AML-193 (cell line): ENCODE measurements around the gene CYP4V2.

ENCODE experiments used
- DNase-seq, 2 experiments: peaks; one replicate each; lab custom pipeline; 2025; lab: John Stamatoyannopoulos, UW

CYP4V2 gene

DNA sequence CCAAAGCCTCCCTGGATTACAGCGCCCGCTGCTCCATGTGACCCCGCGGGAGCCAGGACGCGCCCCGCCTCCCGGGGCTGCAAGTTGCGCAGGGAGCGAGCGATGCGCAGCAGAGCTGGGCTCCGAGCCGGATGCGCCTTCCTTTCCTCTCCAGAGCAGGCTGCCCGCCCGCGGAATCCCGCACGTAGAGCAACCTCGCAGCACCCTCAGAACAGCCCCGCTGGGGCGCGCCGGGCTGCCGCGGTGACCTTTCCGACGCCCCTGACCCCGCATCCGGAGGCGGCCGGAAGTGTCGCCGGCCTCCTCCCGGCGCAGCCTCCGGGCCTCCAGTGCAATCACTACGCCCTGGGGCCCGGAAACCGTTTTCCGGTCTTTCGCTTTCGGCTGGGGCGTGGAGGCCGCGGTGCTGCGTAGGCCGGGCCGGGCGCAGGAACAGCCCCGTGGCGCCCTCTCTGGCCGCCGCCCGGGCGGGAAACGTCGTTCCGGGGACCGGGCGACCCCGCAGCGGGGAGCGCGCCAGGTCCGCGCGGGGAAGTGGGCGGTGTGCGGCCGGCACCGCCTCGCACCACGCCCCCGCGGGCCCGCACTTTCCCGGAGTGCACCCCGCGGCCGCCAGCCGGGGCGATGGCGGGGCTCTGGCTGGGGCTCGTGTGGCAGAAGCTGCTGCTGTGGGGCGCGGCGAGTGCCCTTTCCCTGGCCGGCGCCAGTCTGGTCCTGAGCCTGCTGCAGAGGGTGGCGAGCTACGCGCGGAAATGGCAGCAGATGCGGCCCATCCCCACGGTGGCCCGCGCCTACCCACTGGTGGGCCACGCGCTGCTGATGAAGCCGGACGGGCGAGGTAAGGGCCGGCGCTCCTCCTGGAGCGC, at the start of gene CYP4V2:
TSS of gene CYP4V2 (plus strand) at position 368 of the 866 bp plus-strand sequence. CDS start at position 625, 257 bp downstream.
- DNase-seq: peak; percentile 80 to 89

DNA sequence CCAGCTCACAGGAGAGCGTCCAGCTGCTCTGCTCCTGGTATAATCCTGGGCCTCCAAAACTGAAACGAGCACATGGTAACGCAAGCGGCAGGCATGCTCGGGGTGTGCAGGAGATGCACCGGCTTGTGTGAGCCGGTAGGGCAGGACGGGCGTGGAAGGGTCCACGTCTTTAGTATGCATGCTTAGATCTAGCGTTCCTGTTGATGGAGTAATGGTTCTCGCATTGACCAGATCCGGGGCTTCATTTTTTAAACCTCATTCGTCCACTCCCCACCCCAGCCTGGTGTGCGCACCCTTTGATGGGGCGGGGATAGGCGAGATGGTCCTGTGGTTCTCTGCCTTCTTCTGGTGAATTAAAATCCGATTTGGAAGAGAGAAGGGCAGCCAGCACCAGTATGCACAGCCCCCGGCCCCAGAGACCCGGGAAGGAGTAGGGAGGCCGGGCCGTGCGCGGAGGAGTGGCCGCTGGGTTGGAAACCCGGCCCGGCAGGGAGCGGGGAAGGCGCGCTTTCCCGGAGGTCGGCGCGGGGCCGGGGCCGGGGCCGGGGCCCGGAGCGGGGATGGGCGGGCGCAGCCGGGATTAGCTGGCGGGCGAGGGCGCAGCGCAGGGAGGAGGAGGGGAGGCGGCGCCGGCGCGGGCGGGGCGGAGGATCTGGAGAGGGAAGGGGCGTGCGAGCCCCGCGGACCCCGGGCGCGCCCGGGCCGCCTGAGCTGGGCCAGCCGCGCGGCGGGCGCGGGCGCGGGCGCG, 47.0 kb upstream of the CYP4V2 start:
- DNase-seq: no peak

DNA sequence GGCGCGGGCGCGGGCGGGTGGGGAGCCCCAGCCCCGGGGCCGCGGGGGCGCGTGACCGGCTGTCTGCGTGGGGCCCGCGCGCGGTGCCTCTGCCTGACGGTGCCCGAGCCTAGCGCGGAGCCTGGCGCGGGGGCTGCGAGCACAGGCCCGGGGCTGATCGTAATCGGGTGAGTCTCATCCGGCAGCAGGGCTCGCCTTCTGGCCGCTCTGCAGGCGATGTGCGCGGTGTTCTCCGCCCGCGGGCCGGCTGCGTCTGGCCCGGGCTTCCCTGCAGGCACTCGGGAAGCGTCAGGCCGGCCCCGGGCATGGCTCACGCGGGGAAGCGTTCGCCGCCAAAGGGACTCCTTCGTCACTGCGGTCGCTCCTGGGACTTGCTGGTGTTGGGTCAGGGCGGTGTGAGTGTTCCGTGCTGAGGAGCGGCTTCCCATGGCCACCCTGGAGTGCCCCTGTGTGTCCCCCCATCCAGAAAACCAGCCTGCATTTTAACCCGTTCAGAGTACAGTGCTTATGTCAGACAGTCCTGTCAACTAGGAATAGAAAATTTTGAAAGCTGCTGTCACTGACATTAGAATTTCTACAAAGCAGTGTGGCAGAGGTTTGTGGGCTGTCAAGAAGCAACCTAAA, 46.3 kb upstream of the CYP4V2 start:
- DNase-seq: no peak

DNA sequence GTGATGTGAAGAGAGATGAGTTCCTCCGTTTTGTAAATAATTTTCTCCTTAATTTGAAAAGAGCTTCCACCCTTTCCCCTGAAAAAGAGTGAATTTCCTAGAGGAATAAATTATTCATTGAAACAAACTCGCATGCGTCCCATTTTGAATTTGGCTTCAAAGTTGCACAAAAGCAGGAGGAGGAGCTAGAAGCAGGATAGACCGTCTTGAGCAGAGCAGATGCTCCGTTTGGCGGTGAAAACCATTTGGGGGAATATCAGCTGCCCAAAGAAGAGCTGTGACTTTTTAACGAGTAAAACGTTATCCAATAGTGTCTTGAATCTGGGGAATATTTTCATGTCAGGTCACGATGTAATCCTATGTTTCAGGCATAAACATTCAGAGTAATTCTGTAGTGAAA, 44.9 kb upstream of the CYP4V2 start:
- no peak for DNase-seq

DNA sequence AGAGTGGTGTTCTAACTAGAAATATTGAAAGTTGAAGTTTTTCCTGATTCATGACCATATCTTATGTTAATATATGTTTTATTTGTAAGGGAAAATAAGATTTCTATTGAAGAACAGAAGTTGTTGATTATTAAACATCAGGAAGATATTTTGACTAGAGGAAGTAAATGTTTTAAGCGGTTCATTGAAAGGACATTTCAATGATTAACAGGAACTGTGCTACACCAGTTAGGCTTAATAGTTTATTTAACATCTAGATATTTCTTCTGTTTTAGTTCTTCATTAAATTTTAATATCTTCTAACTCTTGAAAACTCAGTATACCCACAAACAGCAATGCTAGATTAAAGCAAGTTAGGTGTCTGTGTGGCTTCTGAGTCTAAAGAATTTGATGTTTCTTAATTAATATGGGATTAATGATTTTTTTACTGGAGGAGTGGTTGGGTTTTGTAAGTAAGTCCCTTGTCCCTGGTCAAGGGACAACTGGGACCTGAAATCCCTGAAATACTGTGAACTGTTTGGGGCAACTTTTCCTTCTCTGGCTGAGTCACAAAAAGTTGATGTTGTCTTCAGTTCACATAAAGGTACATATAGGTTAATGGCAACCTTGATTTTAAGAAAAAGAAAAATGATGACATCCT, 42.9 kb upstream of the CYP4V2 start:
- no peak for DNase-seq

DNA sequence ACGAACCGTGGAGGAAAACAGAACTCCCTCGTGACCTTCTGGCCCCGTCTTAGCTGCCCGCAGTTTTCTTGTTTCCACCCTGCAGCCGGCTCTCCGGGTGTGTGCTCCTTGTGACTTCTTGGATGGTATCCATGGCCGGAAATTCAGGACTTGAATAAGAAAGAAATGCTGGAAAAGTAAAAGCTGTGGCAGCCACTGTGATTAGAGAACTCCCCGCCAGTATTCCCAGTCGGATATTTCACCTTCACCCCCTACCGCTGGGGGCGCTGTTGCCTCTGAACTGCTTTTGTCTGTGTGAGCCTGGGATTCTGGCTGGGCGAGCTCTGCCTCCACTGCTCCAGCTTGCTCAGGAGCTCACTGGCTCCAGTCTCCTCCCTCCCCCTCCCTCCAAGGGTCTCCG, 41.5 kb upstream of the CYP4V2 start:
- no peak for DNase-seq

DNA sequence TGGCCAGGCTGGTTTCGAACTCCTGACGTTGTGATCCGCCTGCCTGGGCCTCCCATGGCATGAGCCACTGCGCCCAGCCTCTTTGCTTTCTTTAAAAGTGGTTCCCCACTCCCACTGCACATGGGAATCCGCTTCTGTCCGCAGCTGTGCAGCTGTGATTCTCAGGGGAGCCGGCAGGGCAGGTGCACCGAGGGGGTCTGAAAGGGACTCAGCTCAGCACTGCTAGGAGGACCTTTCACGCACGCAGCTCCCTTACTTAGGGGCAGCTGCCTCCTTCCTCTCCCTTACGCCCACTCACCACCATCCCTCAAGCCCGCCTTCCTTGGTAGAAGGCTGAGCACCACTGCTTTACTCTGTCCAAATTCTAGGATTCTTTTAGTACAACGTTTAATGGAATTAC, 40.4 kb upstream of the CYP4V2 start:
- no peak for DNase-seq

DNA sequence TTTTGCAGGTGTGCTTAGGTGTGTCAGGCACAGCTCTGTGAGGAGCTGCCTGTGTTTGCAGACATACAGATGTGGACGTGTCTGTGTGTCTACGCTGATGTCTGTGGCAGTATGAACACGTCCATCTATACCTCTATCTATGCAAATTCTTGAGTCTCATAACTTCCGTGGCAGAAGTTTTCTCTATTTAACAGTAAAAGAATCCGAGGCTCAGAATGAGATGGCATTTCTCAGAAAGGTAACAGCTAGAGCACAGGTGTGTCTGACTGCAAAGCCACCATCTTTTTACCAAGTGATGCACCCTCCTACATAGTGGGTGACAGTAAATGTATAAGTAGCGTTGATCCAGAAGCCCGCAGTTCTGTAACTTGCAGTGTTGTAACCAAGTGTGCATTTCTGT, 39.9 kb upstream of the CYP4V2 start:
- DNase-seq: no peak

DNA sequence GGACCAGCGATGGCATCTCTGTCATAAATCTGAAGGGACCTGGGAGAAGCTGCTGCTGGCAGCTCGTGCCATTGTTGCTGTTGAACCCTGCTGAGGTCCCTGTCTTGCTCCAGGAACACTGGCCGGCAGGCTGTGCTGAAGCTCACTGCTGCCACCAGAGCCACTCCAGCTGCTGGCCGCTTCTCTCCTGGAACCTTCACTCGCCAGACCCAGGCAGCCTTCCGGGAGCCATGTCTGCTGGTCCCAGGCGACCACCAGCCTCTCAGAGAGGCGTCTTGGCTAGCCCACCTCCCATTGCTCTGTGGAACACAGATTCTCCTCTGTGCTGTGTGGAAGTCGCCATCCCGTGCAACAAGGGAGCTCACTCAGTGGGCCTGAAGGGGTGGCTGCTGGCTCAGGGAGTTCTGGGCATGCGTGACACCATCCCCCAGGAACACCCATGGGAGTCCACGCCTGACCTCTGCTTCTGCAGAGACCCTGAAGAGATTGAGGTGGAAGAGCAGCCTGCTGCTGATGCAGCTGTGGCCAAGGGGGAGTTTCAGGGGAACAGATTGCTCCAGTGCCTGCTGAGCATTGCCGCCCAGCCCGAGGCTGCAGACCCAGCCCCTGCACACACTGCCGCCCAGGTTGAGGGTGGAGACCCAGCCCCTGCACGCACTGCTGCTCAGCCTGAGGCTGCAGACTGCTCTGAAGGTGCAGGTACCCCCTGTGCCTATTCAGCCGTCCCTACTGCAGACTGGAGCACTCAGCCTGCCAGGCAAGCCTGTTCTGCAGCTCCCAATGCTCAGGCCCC, 33.1 kb upstream of the CYP4V2 start:
- DNase-seq: no peak

DNA sequence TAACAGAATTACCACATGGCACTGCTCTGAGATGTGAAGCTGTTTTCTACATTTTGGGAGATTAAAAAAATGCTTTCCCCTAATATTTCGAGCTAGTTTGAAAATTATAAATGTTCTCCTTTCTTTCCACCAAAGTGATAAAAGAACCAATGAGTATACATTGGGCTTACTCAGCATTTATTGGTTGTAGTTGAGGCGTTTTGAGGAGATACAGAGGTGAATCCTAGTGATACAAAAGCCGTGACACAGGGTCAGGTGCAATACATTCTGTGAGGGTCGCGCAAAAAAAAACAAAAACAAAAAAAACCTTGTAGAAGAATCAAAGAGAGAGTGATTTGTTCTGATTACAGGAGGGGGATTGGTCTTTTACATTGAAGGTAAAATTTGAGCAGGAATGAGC, 32.4 kb upstream of the CYP4V2 start:
- no peak for DNase-seq

DNA sequence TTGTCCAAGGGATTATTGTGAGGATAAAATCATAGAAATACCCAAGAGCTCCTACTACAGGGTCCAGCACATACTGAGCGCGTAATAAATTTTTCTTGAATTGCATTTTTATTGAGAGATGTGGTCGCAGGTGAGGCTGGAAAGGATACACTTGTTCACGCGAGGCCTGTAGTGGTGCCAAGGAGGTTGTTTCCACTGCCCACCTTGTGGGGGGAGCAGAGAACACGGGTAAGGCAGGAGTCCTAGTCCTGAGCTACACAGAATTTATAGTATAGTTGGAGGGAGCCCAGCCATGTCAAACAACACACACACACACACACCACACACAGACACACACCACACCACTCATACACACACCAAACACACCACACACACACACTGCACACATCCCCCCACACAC, 31.8 kb upstream of the CYP4V2 start:
- no peak for DNase-seq

DNA sequence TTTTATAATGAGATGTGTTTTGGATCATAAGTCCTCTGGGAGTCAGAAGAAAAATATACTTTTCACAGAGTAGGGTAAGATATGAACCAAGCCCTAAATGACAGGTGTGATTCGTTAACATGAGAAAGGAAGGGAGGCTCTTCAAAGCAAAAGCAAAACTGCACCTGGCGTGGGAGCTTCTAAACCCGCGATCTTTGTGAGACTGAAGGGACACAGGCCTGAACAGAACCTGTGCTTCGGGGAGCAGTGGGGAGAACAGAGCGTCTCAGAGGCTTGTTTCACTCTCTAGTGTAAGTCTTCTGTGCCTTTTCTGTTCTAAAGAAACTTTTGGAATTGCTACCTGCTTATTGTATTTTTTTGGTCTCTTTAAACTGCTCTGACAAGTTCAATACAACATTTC, 30.2 kb upstream of the CYP4V2 start:
- no peak for DNase-seq

DNA sequence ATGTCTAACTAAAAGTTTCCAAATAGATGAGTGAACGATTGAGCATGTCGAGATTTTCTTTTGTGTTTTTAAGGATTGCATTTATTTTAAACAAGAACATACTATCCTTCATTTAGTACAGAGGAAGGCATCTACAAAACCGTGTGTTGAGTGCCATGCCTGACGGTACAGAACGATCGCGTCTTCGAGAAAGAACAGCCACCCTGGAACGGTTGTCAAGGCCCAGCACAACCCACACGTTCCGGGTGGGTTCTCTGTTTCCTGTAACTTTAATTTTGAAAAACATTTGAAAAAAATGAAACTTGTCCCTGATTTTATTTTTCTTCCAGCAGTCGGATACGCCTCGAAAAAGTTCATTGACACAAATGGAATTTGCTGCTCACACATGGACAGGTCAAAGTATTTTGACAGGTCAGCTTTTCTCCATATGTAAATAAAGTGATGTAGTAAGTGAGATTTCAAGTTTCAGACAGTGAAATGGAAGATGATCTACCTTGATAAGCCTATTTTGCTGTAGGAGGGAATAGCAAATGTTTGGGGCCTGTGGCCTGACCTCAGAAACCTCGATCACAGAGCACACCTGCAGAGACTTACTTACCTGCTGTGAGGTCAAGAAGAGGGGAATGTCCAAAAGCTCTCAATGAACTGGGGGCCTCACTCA, 24.4 kb upstream of the CYP4V2 start:
- no peak for DNase-seq

DNA sequence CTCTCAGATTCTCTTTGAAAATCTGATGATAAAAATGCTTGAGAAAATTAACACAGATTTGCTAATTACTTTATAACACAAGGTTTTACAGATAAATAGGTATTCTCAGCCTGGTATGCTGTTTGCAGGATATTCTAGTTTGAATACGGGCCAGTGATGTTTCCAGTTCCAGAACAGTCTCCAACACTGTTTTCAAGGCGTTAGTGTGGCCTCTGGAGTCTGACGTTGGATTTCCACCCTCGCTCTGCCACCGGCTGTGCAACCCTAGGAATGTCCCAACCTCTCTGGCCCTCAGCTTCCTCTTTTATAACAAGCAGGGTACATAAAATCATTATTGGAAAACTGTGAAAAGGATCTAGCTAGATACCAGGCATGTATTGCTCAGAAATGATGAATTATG, 23.8 kb upstream of the CYP4V2 start:
- DNase-seq: no peak

DNA sequence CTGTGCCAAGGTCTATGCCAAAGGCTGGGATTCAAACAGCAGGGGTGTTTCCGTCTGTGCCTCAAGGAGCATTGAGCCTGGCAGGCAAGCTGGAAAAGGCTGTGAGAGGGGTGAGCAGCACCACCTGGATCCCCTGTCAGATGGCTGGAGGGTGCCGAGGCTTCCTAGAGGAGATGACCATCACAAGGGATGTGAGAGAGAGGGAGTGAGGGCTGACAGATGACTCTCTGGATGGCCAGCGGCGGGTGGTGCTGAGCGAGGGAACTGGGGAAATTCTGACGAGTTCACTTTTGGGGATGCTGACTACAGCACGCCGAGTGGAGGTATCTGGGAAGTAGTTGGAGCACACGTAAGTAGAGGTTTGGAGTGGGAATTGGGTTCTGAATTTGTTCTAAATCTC, 22.6 kb upstream of the CYP4V2 start:
- no peak for DNase-seq

DNA sequence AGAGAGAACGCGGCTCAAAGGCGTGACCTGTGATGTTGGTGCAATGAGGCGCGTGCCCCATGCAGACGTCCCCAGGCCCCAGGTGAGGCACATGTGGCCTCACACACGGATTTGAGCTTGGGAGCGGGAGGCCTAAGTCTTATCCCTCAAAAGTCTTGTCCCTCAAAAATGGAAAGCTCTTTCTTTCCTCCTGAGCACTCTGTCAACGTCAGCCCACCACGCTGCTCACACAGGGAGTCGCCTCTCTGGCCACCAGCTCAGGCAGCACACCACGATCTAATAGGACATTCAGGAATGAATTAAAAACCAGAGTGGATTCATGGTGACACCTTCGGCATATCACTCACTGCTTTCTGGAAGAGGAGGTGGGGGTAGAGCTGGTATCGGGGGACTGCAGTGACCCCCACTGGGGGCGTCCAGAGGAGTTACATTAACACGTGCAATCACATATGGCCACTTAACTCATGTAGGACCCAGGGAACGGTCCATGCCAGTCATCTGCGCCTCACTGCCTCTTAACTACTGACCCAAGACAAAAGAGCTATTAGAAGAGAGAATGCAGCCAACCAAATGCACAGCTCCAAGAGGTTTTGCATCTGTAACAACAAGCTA, 21.9 kb upstream of the CYP4V2 start:
- no peak for DNase-seq

DNA sequence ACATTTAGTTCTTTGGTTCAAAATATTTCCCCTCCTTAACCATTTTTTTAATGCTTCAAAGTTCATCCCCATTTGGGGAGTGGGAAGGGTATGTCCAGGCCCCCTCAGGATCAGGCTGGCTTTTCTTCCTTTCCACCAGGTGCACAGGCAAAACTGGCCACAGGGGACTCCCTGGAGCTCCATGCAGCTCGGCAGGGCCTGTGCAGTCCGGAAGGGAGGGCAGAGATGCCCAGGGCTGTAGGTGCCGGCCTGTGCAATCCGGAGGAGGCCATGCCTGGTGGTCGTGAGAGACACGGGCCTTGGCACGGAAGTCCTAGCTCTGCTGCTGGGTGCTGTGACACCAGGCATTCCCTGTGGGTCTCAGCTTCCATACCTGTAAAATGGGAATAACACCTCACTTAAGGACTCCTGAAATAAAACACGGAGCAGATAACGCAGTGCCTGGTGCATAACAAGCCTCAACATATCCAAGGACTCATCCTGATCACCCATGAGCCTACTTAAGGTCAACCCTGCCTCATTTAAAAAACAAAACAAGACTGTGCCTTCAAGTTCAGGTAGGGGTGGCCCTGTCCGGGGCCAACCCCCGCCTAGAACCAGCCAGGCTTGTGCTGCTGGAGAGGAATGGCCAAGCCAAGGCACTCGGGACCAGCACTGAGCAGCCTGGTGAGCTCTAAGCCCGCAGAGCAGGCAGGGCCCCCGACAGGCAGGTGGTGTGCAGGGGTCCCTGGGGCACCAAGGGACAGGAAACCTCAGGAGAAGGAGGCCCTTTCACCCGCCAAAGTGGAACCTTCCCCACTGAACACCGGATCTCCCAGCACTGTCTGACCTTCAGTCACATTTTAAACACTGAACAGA, 21.2 kb upstream of the CYP4V2 start:
- DNase-seq: no peak

DNA sequence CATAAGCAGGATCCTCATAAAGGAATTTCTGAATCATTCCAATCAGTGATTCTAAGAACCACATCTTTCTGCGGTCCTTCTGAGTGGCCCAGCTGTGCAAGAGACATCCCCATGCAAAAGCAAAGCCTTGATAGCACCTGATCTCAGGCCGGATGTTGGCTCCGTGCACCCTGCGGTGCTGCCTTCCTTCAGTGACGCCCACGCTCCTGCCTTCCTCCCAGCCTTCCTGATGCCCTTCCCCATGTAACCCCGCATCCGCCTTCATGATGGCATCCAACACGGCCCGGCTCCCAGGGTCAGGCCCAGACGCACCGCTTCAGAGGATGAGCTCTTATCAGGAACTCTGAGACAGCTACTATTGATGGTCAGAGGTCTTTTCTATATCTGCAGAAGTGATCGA, 20.4 kb upstream of the CYP4V2 start:
- no peak for DNase-seq

DNA sequence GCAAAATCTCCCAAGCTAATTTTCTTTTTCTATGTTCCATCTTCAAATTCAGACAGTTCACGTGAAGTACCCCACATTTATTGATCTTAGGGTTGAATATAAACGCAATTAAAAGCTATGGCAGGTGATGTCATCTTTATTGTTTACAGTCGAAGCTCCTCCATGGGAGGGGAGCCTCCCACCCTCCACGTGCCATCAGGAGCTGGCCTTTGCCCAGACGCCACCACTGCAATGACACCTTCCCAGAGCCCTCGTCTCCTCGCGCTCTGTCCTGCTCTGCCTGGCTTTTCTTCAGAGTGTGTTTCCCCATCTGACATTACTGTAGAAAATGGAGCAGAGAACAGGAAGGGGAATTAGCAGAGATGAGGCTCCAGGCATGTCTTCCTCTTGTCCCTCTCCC, 18.8 kb upstream of the CYP4V2 start:
- no peak for DNase-seq

DNA sequence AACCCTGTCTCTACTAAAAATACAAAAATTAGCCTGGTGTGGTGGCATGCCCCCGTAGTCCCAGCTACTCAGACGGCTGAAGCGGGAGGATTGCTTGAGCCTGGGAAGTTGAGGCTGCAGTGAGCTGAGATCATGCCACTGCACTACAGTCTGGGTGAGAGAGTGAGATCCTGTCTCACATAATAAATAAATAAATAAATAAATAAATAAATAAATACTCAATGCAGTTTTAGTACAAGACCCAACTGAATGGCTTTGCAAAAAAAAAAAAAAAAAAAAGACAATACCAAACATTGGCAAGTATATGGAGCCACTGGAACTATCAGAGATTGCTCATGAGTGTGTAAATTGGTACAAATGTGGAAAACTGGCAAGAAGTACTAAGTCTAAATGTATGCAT, 3.3 kb upstream of the CYP4V2 start:
- DNase-seq: no peak
